AG04450 (cell line): ENCODE data around the gene CREB5. TPM values are rescaled to one million over a fixed set of nuclear protein-coding genes. Genes with fewer than 3 reads are reported as not detected.

Experiments
- CTCF ChIA-PET: fragments of 300-600, 350-600 bp; formaldehyde crosslinking; extraction: SDS; loops from one replicate; lab custom pipeline; 2022; ENCODE audit warnings: antibody characterized with exemption, inconsistent platforms; lab: Charles Lee
- POLR2A ChIA-PET: fragments of 350-600 bp; formaldehyde crosslinking; extraction: SDS; loops from one replicate; lab custom pipeline; 2021; ENCODE audit warnings: antibody characterized with exemption, inconsistent platforms; lab: Yijun Ruan, JAX
- DNase-seq: peaks from one replicate; pipeline ENCODE4 v3.0.0-alpha.2; 2011; ENCODE audit warnings: low read depth, low spot score
- H3K27ac ChIP-seq: one replicate; pipeline ENCODE4 v1.5.1; 2012; ENCODE audit warnings: low read depth, low read length, control low read depth
- H3K27me3 ChIP-seq: one replicate; pipeline ENCODE4 v1.6.0; 2012; ENCODE audit warnings: low read length; ENCODE audit not compliant: control insufficient read depth, insufficient read depth
- H3K4me3 ChIP-seq: 2 replicates; pipeline ENCODE4 v1.5.1; 2011; ENCODE audit warnings: mild to moderate bottlenecking, low read depth, low read length, control low read depth
- H3K9me3 ChIP-seq: 2 replicates; pipeline ENCODE4 v1.5.1; 2012; ENCODE audit warnings: low read length; ENCODE audit not compliant: control insufficient read depth, insufficient read depth
- CTCF ChIP-seq: IDR thresholded peaks from 2 replicates; pipeline ENCODE4 v1.5.1; 2011; ENCODE audit warnings: low read depth, low read length, control low read depth, inconsistent platforms
- polyA plus RNA-seq: library from polyadenylated mRNA; depleted of rRNA; stranded (reverse); fragments of >200 nt; gene quantifications from 2 replicates; pipeline ENCODE4 v1.2.3, GENCODE V29; 2011

Gene CREB5
- polyA plus RNA-seq, 1 experiment = 22.1 TPM

- CTCF ChIA-PET = no interaction called here
- no peak for TF ChIP-seq CTCF
Measured at GRCh38 chr7:28487487-28487886, 75.2 kb downstream of the CREB5 start.

DNA sequence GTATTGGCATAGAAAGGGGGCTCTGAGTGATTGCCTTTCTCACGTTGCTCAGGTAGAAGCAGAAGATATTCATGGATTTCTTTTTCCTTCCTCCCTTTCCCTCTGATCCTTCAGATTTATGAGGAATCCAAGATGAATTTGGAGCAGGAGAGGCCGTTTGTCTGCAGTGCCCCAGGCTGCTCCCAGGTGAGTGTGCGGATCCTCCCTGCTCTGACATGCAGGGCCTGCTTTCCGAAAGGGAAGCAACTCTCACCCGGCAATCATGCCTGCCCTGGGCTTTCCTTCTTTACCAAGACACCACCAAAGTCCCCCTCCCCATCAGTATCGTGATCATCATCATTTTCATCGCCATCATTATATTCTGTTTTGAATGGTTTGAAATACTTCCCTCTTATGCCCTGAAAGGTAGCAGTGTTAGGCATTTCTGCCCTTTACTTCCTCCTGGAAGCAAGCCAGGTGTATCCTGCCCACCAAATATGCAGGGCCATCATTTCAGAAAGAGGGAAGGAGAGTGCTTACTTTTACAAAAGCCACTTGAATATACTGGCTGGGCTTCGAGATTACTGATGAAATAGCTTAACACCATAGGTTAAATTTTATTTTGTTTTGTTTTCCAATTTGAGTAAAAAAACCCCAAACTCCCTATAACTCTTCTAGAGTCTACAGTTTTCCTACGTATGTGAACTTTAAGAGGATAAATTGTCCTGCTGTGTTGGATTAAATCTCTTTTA, 75.9 kb downstream of the CREB5 start:
- Histone ChIP-seq H3K9me3 (no peaks in the 10 kb centered on the region), H3K27ac (no peak overlapping the region), H3K4me3 (no peak overlapping the region), H3K27me3 (no peaks in the 10 kb centered on the region)
- no peak for DNase-seq
- ChIA-PET POLR2A (no interaction called here), CTCF (interaction anchor here (0.6 to 0.7 kb wide), 2 partner anchors 22 to 618 kb away, joined by 3 read pairs; no protein-coding TSS in a partner anchor)
- no peak for TF ChIP-seq CTCF

More at GRCh38 chr7:28487487-28487886, 75.2 kb downstream of the CREB5 start:
- POLR2A ChIA-PET = no interaction called here
- no peak overlapping the region for H3K27ac ChIP-seq
- H3K4me3 ChIP-seq = no peak overlapping the region
- H3K27me3 ChIP-seq = no peaks in the 10 kb centered on the region
- DNase-seq = no peak
- no peaks in the 10 kb centered on the region for H3K9me3 ChIP-seq

DNA sequence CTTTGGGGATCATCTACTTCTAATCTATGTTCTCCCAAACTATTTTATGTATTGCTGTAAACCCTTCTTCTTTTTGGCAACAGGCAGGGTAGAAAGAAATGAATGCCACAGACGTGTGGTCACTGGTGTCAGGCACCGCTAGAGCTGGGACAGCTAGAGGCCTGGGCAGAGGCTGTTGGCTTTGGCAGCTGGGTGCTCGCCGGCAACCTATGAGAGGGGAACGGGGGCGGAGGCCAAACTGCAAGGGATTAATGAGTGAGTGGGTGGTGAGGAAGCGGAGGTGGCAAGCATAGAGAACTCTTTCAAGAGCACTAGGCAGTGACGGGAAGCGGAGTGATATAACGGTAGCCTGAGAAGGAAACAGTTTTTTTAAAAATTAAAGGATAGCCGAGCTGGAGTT, 78.5 kb downstream of the CREB5 start:
- CTCF ChIA-PET = no interaction called here
- no peak for TF ChIP-seq CTCF
- POLR2A ChIA-PET = no interaction called here
- Histone ChIP-seq H3K27me3 (no peaks in the 10 kb centered on the region), H3K4me3 (no peak overlapping the region), H3K9me3 (no peaks in the 10 kb centered on the region), H3K27ac (no peak overlapping the region)
- no peak for DNase-seq

GRCh38 chr7:28493477-28493876, 81.2 kb downstream of the CREB5 start:
- no peaks in the 10 kb centered on the region for H3K27me3 ChIP-seq
- CTCF ChIA-PET = no interaction called here

More at GRCh38 chr7:28493477-28493876, 81.2 kb downstream of the CREB5 start:
- POLR2A ChIA-PET = no interaction called here
- DNase-seq = no peak
- H3K4me3 ChIP-seq = no peak overlapping the region
- no peaks in the 10 kb centered on the region for H3K9me3 ChIP-seq
- TF ChIP-seq CTCF = no peak
- H3K27ac ChIP-seq = no peak overlapping the region
